A549 (cell line): ENCODE measurements around the gene TRIM39. TPM values are rescaled to one million over a fixed set of nuclear protein-coding genes. Genes with fewer than 3 reads are reported as not detected.

Experiments used
- ATAC-seq, 2 experiments: fragments of 200-7000 bp in 1 of 2; fragments of >200 bp in 1 of 2; cut with Nextera tagmentation in 1 of 2; cut with Tn5 transposase in 1 of 2; 3 replicates each; pipeline versions ENCODE4 v1.8.0 to v1.9.1; 2018 to 2020; ENCODE audit warnings: mild to moderate bottlenecking in 1 of 2, moderate library complexity in 1 of 2
- CTCF ChIA-PET: fragments of 300-600 bp; sonication (Branson Sonifier 250); formaldehyde crosslinking; extraction: SDS; loops from one replicate; lab custom pipeline; 2021; ENCODE audit warnings: antibody characterized with exemption, inconsistent platforms; lab: Yijun Ruan, JAX
- POLR2A ChIA-PET: fragments of 350-600 bp; formaldehyde crosslinking; extraction: SDS; loops from one replicate; lab custom pipeline; 2021; ENCODE audit warnings: antibody characterized with exemption, inconsistent platforms; lab: Yijun Ruan, JAX
- DNase-seq, 2 experiments: peaks; one replicate each; pipeline versions ENCODE4 v3.0.0 to v3.0.0-alpha.2; 2011 to 2016; ENCODE audit warnings: low read depth in 1 of 2, low spot score in 1 of 2
- FAIRE-seq: peaks from 2 replicates; lab custom pipeline; 2011; peaks lifted over from hg19 to GRCh38; lab: Jason Lieb, UNC
- H3K27ac ChIP-seq, 2 experiments: fragments of >200 bp; sonication (Bioruptor Twin); formaldehyde crosslinking; 3 replicates each; pipeline ENCODE4 v1.5.1; 2016 to 2017
- H3K4me1 ChIP-seq: fragments of >200 bp; sonication (Bioruptor Twin); formaldehyde crosslinking; 3 replicates; pipeline ENCODE4 v1.6.1; 2016
- H3K4me2 ChIP-seq: fragments of >200 bp; sonication (Bioruptor Twin); formaldehyde crosslinking; 3 replicates; pipeline ENCODE4 v1.6.1; 2016
- H3K4me3 ChIP-seq: fragments of >200 bp; sonication (Bioruptor Twin); formaldehyde crosslinking; 3 replicates; pipeline ENCODE4 v1.5.1; 2016
- H3K9me3 ChIP-seq: fragments of >200 bp; sonication (Bioruptor Twin); formaldehyde crosslinking; 3 replicates; pipeline ENCODE4 v1.6.1; 2016
- CEBPB ChIP-seq, 2 experiments: fragments of >200 bp in 1 of 2; sonication (Bioruptor Twin) in 1 of 2; formaldehyde crosslinking in 1 of 2; IDR thresholded peaks; 2 replicates each; pipeline ENCODE4 v1.6.1; 2012 to 2016
- FOSB ChIP-seq: fragments of 250-450 bp; sonication (Bioruptor Pico); IDR thresholded peaks from 2 replicates; pipeline ENCODE4 v1.5.0; 2020; ENCODE audit warnings: mild to moderate bottlenecking, moderate library complexity
- MAFK ChIP-seq: fragments of 450-650 bp; IDR thresholded peaks from 2 replicates; pipeline ENCODE4 v1.6.1; 2014; ENCODE audit not compliant: partially characterized antibody
- MYC ChIP-seq: IDR thresholded peaks from 2 replicates; pipeline ENCODE4 v1.6.1; 2012; ENCODE audit warnings: mild to moderate bottlenecking, inconsistent platforms, low read length, improper control_type of control experiment, borderline replicate concordance
- NFE2L2 ChIP-seq: fragments of 150-350 bp; conservative IDR thresholded peaks from 2 replicates; pipeline ENCODE4 v1.6.1; 2014; ENCODE audit warnings: low read length
- NR3C1 ChIP-seq: fragments of >200 bp; sonication (Bioruptor Twin); formaldehyde crosslinking; IDR thresholded peaks from 3 replicates; pipeline ENCODE4 v1.6.1; 2017
- POLR2AphosphoS2 ChIP-seq: conservative IDR thresholded peaks from 2 replicates; pipeline ENCODE4 v1.6.1; 2012; ENCODE audit warnings: low read length, improper control_type of control experiment, inconsistent platforms
- RAD21 ChIP-seq, 2 experiments: fragments of >200 bp in 1 of 2; sonication (Bioruptor Twin) in 1 of 2; formaldehyde crosslinking in 1 of 2; IDR thresholded peaks in 1 of 2; conservative IDR thresholded peaks in 1 of 2; 2 replicates in 1 of 2; 3 replicates in 1 of 2; pipeline ENCODE4 v1.6.1; 2012 to 2018; ENCODE audit warnings: inconsistent platforms in 1 of 2
- RARB ChIP-seq: fragments of 250-450 bp; sonication (Bioruptor Pico); IDR thresholded peaks from 2 replicates; pipeline ENCODE4 v1.8.0; 2021; ENCODE audit warnings: mild to moderate bottlenecking, moderate library complexity
- SMC3 ChIP-seq: fragments of >200 bp; sonication (Bioruptor Twin); formaldehyde crosslinking; IDR thresholded peaks from 3 replicates; pipeline ENCODE4 v1.6.1; 2018; ENCODE audit warnings: inconsistent platforms
- ZC3H11A ChIP-seq: fragments of 450-650 bp; IDR thresholded peaks from 2 replicates; pipeline ENCODE4 v1.6.1; 2014; ENCODE audit warnings: antibody characterized with exemption, mild to moderate bottlenecking
- ZFP36 ChIP-seq: fragments of 450-650 bp; IDR thresholded peaks from 2 replicates; pipeline ENCODE4 v1.6.1; 2014; ENCODE audit warnings: borderline replicate concordance; ENCODE audit not compliant: partially characterized antibody
- WGBS: methylation state at CpG from one replicate; pipeline ENCODE4 v1.1.6; 2017; ENCODE audit errors: missing lambda C conversion rate; 5-methylcytosine and 5-hydroxymethylcytosine counted together
- polyA plus RNA-seq, 4 experiments: library from polyadenylated mRNA; depleted of rRNA in 3 of 4; stranded (reverse); fragments of >200 nt; fragmentation: RNase III in 1 of 4; extraction: RNeasy Plus Mini Kit Qiagen cat#74134 plus additional on column Dnase treatment in 1 of 4; gene quantifications; 2 replicates in 3 of 4; 3 replicates in 1 of 4; pipeline ENCODE4 v1.2.3, GENCODE V29; 2011 to 2017
- TF ChIP-seq, protein P1 (sequence below): fragments of 250-450 bp; sonication (Bioruptor Pico); IDR thresholded peaks from 2 replicates; pipeline ENCODE4 v1.5.0; 2021; ENCODE audit warnings: mild to moderate bottlenecking, moderate library complexity, borderline replicate concordance
- TF ChIP-seq, protein P2 (sequence below): fragments of >200 bp; sonication (Bioruptor Twin); formaldehyde crosslinking; IDR thresholded peaks from 3 replicates; pipeline ENCODE4 v1.5.1; 2016
- TF ChIP-seq, protein P3 (sequence below): fragments of 450-650 bp; IDR thresholded peaks from 2 replicates; pipeline ENCODE4 v1.6.1; 2014; ENCODE audit warnings: antibody characterized with exemption
- TF ChIP-seq, protein P4 (sequence below): IDR thresholded peaks from 2 replicates; pipeline ENCODE4 v1.6.1; 2012; ENCODE audit warnings: low read depth, borderline replicate concordance

TRIM39 gene
- polyA plus RNA-seq, 2 of the 4 experiments (the other 2 are of a cell fraction) = 7.1 to 8.1 TPM

DNA sequence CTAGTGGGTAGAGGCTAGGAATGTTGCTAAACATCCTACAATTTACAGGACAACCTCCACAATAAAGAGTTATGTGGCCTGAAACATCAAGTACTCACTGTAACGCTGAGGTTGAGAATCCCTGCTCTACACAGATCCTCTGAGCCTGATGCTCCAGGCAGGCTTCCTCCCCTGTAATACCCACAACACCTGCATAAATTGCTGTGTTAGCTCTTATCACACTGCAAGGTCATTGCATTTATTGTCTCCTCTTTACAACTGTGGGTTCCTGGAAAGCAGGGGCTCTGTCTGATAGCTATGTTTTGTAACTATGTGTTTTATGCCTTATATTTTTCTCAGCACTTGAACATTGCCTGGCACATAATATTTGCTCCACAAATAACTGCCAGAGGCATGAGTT is 29.8 kb downstream of the TRIM39 start:
- 83% methylated on average over 1 of the region's 1 CpG for WGBS
- Histone ChIP-seq H3K4me1 (no peaks in the 10 kb centered on the region), H3K4me2 (no peak overlapping the region), H3K4me3 (no peak overlapping the region), H3K27ac (no peak overlapping the region), H3K9me3 (no peaks in the 10 kb centered on the region)
- TF ChIP-seq, protein P1, sequence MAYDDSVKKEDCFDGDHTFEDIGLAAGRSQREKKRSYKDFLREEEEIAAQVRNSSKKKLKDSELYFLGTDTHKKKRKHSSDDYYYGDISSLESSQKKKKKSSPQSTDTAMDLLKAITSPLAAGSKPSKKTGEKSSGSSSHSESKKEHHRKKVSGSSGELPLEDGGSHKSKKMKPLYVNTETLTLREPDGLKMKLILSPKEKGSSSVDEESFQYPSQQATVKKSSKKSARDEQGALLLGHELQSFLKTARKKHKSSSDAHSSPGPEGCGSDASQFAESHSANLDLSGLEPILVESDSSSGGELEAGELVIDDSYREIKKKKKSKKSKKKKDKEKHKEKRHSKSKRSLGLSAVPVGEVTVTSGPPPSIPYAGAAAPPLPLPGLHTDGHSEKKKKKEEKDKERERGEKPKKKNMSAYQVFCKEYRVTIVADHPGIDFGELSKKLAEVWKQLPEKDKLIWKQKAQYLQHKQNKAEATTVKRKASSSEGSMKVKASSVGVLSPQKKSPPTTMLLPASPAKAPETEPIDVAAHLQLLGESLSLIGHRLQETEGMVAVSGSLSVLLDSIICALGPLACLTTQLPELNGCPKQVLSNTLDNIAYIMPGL (CRISPR knock-in tag) = no peak
- no peak for TF ChIP-seq POLR2AphosphoS2
- TF ChIP-seq, protein P2, sequence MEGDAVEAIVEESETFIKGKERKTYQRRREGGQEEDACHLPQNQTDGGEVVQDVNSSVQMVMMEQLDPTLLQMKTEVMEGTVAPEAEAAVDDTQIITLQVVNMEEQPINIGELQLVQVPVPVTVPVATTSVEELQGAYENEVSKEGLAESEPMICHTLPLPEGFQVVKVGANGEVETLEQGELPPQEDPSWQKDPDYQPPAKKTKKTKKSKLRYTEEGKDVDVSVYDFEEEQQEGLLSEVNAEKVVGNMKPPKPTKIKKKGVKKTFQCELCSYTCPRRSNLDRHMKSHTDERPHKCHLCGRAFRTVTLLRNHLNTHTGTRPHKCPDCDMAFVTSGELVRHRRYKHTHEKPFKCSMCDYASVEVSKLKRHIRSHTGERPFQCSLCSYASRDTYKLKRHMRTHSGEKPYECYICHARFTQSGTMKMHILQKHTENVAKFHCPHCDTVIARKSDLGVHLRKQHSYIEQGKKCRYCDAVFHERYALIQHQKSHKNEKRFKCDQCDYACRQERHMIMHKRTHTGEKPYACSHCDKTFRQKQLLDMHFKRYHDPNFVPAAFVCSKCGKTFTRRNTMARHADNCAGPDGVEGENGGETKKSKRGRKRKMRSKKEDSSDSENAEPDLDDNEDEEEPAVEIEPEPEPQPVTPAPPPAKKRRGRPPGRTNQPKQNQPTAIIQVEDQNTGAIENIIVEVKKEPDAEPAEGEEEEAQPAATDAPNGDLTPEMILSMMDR = no peak
- TF ChIP-seq, protein P3, sequence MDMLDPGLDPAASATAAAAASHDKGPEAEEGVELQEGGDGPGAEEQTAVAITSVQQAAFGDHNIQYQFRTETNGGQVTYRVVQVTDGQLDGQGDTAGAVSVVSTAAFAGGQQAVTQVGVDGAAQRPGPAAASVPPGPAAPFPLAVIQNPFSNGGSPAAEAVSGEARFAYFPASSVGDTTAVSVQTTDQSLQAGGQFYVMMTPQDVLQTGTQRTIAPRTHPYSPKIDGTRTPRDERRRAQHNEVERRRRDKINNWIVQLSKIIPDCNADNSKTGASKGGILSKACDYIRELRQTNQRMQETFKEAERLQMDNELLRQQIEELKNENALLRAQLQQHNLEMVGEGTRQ = no peak
- no peak for TF ChIP-seq RARB (CRISPR knock-in tag)
- TF ChIP-seq, protein P4, sequence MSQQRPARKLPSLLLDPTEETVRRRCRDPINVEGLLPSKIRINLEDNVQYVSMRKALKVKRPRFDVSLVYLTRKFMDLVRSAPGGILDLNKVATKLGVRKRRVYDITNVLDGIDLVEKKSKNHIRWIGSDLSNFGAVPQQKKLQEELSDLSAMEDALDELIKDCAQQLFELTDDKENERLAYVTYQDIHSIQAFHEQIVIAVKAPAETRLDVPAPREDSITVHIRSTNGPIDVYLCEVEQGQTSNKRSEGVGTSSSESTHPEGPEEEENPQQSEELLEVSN = no peak
- no peak for TF ChIP-seq NFE2L2
- no peak for TF ChIP-seq ZC3H11A
- TF ChIP-seq FOSB (CRISPR knock-in tag) = no peak
- TF ChIP-seq CEBPB (IDR thresholded peaks at IDR 0.05) = no peak
- no peak for TF ChIP-seq MAFK
- TF ChIP-seq MYC = no peak
- no peak for TF ChIP-seq NR3C1
- FAIRE-seq = no peak
- POLR2A ChIA-PET = no interaction called here
- CTCF ChIA-PET = interaction anchor here (0.7 to 1.2 kb wide), 3 partner anchors 9 to 97 kb away, joined by 3 read pairs; no protein-coding TSS in a partner anchor
- DNase-seq = no peak
- no peak for ATAC-seq

DNA sequence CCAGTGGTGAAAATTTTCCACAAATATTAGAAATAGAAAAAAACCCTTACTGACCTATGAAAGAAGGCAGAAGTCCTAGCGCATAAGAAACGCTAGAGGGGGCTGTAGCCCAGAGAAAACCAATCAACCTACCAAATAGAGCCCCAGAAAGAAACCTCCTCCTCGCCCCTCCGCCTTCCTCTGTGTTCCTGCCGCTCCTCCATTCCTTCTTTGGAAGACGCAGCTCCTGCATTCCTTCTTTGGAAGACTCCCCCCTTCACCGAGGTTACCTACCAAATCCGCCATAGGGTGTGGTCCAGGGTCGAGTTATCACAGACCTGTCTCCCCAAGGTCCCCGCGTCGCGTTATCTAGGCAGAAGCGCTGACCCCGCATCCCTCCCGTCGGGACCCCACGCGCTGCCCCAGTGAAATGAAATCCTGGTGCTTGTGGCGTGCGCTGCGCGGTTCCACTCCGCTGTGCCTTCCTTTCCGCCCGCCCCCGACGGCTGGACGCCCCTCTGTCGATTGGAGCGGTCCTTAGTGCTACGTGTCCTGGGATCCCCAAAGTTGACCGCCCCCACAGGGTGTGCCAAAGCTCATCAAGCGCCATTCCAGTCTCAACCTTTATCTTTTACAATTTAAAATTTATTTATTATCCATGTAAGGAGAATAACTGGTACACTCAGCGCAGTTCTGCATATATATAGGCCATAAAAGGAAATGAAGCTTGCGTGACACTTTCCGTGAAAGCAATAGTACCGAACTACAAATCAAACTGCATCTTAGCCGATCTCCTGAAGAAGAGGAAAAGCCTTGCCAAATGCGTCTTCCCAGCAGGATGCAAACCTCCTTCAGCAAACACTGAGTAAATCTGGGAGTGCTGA is 31.2 kb downstream of the TRIM39 start:
- peak overlapping the region; percentile 76 for H3K4me2 ChIP-seq
- peak overlapping the region; percentile 42 for H3K4me3 ChIP-seq
- DNase-seq = peak; percentile 53 to 65
- ChIA-PET POLR2A (no interaction called here), CTCF (interaction anchor here (0.6 to 2.1 kb wide), 10 partner anchors 8 to 119 kb away, joined by 3 to 9 read pairs (median 4); no protein-coding TSS in a partner anchor)
- H3K4me1 ChIP-seq = no peaks in the 10 kb centered on the region
- TF ChIP-seq, protein P2 = peak; percentile 60
- TF ChIP-seq MYC (no peak), SMC3 (peak; percentile 34; the same call in 2 of the 3 replicates), ZFP36 (no peak), RAD21 (conservative IDR thresholded peaks at IDR 0.05 in 1 of 2, IDR thresholded peaks at IDR 0.05 in 1 of 2) (peak; percentile 55 to 57)
- WGBS = 37% methylated on average over 38 of the region's 40 CpGs
- H3K27ac ChIP-seq = no peak overlapping the region
- no peak for FAIRE-seq
- ATAC-seq = peak; percentile 88 to 95
- H3K9me3 ChIP-seq = peaks cover 4% of the 10 kb centered on the region; the same call in 1 of the 3 replicates
